ENCODE data around the gene BIN1. TPM values are rescaled to one million over a fixed set of nuclear protein-coding genes. Genes with fewer than 3 reads are reported as not detected.

BIN1 gene
- polyA plus RNA-seq, 1 donor (not counting 4 experiments of a cell fraction or from before 2014, with no cell fraction given) = 5.4 TPM

GRCh38 chr2:127143841-127144782 lies 37.2 kb upstream of the BIN1 start:
- DNase-seq (ENCODE audit: low read depth, low spot score) (no peak), FAIRE-seq (no peak)
- dilution Hi-C loops (cut with MboI; ENCODE audit: extremely low pct_ligation_motif_present, low sequenced_read_pairs) = no loop called here
- Histone ChIP-seq H3K9me1 (ENCODE audit: control insufficient read depth, extremely low read depth, insufficient read depth, low read length) (no peaks in the 10 kb centered on the region), H4K20me1 (ENCODE audit: control insufficient read depth, extremely low read depth, insufficient read depth, low read length) (no peaks in the 10 kb centered on the region), H3K27ac (ENCODE audit: control insufficient read depth, insufficient read depth, low read length) (no peak overlapping the region), H3K79me2 (ENCODE audit: control insufficient read depth, insufficient read depth, low read length) (no peaks in the 10 kb centered on the region), H2AFZ (ENCODE audit: control insufficient read depth, low read length) (peak overlapping the region; percentile 23), H3K4me3 (ENCODE audit: control insufficient read depth in 2 of 3, extremely low read depth in 1 of 3, insufficient read depth in 2 of 3, low read depth in 1 of 3, low read length in 3 of 3) (no peak overlapping the region), H3K4me1 (ENCODE audit: control insufficient read depth, extremely low read depth, insufficient read depth, low read length) (peaks cover 32% of the 10 kb centered on the region), H3K9me3 (ENCODE audit: control insufficient read depth, low read depth, low read length) (no peaks in the 10 kb centered on the region), H3K4me2 (ENCODE audit: control insufficient read depth, extremely low read depth, insufficient read depth, low read depth, low read length) (no peak overlapping the region), H3K9ac (ENCODE audit: control insufficient read depth, extremely low read depth, insufficient read depth, low read length) (no peak overlapping the region), H3K27me3 (ENCODE audit: control insufficient read depth, extremely low read depth, insufficient read depth, low read length) (no peaks in the 10 kb centered on the region), H3K36me3 (ENCODE audit: control insufficient read depth in 2 of 2, extremely low read depth in 1 of 2, insufficient read depth in 2 of 2, low read length in 2 of 2) (no peaks in the 10 kb centered on the region)
- TF ChIP-seq EZH2 (IDR thresholded peaks at IDR 0.05; ENCODE audit: low read length) = no peak
- TF ChIP-seq, protein P1, sequence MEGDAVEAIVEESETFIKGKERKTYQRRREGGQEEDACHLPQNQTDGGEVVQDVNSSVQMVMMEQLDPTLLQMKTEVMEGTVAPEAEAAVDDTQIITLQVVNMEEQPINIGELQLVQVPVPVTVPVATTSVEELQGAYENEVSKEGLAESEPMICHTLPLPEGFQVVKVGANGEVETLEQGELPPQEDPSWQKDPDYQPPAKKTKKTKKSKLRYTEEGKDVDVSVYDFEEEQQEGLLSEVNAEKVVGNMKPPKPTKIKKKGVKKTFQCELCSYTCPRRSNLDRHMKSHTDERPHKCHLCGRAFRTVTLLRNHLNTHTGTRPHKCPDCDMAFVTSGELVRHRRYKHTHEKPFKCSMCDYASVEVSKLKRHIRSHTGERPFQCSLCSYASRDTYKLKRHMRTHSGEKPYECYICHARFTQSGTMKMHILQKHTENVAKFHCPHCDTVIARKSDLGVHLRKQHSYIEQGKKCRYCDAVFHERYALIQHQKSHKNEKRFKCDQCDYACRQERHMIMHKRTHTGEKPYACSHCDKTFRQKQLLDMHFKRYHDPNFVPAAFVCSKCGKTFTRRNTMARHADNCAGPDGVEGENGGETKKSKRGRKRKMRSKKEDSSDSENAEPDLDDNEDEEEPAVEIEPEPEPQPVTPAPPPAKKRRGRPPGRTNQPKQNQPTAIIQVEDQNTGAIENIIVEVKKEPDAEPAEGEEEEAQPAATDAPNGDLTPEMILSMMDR (optimal IDR thresholded peaks at IDR 0.05 in 1 of 3, IDR thresholded peaks at IDR 0.05 in 1 of 3, conservative IDR thresholded peaks at IDR 0.05 in 1 of 3; ENCODE audit: extremely low read depth in 1 of 3, insufficient read depth in 2 of 3, low read length in 3 of 3) = peak in 1 of 3 experiments; percentile 9

DNA sequence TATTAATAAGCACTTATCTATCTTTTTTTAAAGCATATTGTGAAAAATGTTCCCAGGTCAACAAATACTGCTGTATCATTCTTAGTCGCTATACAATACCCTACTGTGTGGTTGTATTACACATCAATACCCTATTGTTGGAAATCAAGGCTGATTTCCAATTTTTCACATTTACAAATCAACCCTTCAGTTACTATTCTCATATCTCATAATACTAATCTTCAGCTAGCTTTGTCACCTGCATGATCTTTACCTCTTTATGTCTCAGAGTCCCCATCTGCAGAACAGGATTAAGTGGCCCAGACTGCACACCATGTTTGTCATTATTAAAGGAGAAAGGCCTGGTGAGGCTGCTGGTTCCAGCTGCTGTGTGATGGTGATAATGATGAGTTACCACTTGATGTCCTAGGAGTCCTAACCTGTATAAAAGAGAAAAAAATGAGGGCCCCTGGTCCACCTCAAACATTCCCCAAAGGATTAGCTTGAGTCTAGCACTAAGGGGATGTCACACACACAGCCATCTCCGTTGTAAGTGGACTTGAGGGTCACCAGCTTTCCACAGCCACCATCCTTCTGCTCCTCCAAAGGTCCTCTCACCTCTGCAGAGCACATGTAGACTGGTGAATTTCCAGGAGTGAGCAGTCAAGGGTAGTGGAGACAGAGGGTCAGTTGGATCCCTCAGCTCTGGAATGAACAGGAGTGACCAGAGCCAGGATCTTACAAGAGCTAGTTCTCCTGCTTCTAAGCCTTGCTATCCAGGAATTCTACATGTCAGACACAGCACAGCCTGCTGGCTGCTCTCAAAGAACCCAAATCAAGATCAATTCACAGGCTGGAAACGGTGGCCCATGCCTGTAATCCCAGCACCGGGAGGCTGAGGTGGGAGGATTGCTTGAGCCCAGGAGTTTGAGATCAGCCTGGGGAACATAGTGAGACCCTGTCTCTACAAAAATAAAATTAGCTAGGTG lies 36.0 kb upstream of the BIN1 start:
- no peaks in the 10 kb centered on the region for H3K9me3 ChIP-seq (ENCODE audit: control insufficient read depth, low read depth, low read length)
- no peak overlapping the region for H3K27ac ChIP-seq (ENCODE audit: control insufficient read depth, insufficient read depth, low read length)
- no peak for DNase-seq (ENCODE audit: low read depth, low spot score)
- no peak for FAIRE-seq
- dilution Hi-C loops (cut with MboI; ENCODE audit: extremely low pct_ligation_motif_present, low sequenced_read_pairs) = no loop called here
- H3K4me3 ChIP-seq (ENCODE audit: control insufficient read depth in 2 of 3, extremely low read depth in 1 of 3, insufficient read depth in 2 of 3, low read depth in 1 of 3, low read length in 3 of 3) = no peak overlapping the region
- H3K9me1 ChIP-seq (ENCODE audit: control insufficient read depth, extremely low read depth, insufficient read depth, low read length) = no peaks in the 10 kb centered on the region
- no peak for TF ChIP-seq EZH2 (IDR thresholded peaks at IDR 0.05; ENCODE audit: low read length)
- TF ChIP-seq, protein P1 (optimal IDR thresholded peaks at IDR 0.05 in 1 of 3, IDR thresholded peaks at IDR 0.05 in 1 of 3, conservative IDR thresholded peaks at IDR 0.05 in 1 of 3; ENCODE audit: extremely low read depth in 1 of 3, insufficient read depth in 2 of 3, low read length in 3 of 3) = no peak
- H3K27me3 ChIP-seq (ENCODE audit: control insufficient read depth, extremely low read depth, insufficient read depth, low read length) = no peaks in the 10 kb centered on the region
- H3K4me2 ChIP-seq (ENCODE audit: control insufficient read depth, extremely low read depth, insufficient read depth, low read depth, low read length) = no peak overlapping the region
- no peak overlapping the region for H3K9ac ChIP-seq (ENCODE audit: control insufficient read depth, extremely low read depth, insufficient read depth, low read length)
- H3K36me3 ChIP-seq (ENCODE audit: control insufficient read depth in 2 of 2, extremely low read depth in 1 of 2, insufficient read depth in 2 of 2, low read length in 2 of 2) = no peaks in the 10 kb centered on the region
- H4K20me1 ChIP-seq (ENCODE audit: control insufficient read depth, extremely low read depth, insufficient read depth, low read length) = no peaks in the 10 kb centered on the region
- H3K79me2 ChIP-seq (ENCODE audit: control insufficient read depth, insufficient read depth, low read length) = no peaks in the 10 kb centered on the region
- H2AFZ ChIP-seq (ENCODE audit: control insufficient read depth, low read length) = no peak overlapping the region
- peaks cover 25% of the 10 kb centered on the region for H3K4me1 ChIP-seq (ENCODE audit: control insufficient read depth, extremely low read depth, insufficient read depth, low read length)
